Stimulated activated CD8-positive, alpha-beta memory T cell treated with anti-CD3 and anti-CD28 coated beads, Interleukin-4, amount 100 ng/mL, for 48 hours (primary cell): Measurements from ENCODE around the gene FAM228A.
"Not testable (repeated sequence)": the region's sequence is repeated elsewhere in the genome, so short reads cannot be mapped to it uniquely, and the experiment has no call there.

Source experiments
- DNase-seq: peaks from one replicate; pipeline ENCODE4 v3.0.0-alpha.2; 2020

The FAM228A gene

DNA sequence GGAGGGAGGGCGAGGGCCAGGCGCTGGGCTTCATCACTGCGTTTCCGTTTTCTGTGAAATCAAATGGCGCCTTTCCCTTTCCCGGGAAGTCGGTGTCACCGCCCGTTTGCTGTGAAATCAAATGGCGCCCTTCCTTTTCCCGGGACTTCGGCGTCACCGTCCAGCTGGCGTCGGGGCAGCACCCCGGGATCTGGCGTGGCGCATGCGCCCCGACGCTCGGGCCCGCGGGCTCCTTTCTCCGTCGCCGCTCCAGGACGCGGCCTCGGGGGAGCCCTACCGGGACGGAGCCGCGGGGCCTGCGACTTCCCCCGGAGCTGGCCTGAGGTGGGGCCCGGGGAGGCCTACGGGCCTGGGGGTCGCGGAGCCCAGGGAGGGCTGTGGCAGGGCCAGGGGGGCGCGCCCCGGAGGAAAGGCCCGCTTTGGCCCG, at the start of gene FAM228A:
Gene FAM228A (plus strand): TSS at position 203 of the 427 bp plus-strand sequence. CDS start 428 bp downstream, outside the sequence.
- DNase-seq = no peak

DNA sequence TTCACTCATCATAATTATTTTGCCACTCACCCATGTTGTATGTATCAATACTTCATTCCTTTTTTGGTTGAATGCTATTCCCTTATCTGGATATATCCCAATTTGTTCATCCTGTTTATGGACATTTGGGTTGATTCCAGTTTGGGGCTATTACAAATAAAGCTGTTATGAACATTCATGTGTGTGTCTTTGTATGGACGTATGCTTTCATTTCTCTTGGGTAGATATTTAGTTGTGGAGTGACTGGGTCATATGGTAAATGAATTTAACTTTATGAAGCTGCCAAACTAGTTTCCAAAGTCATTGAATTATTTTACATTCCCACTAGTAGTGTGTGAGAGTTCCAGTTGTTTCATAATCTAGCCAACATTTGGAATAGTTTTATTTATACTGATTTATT, 48.9 kb upstream of the FAM228A start:
- DNase-seq = no peak

GRCh38 chr2:24132543-24132942, 42.3 kb upstream of the FAM228A start:
- no peak for DNase-seq

- not testable (repeated sequence) for DNase-seq
Measured at GRCh38 chr2:24140305-24140704, 34.5 kb upstream of the FAM228A start.

DNA sequence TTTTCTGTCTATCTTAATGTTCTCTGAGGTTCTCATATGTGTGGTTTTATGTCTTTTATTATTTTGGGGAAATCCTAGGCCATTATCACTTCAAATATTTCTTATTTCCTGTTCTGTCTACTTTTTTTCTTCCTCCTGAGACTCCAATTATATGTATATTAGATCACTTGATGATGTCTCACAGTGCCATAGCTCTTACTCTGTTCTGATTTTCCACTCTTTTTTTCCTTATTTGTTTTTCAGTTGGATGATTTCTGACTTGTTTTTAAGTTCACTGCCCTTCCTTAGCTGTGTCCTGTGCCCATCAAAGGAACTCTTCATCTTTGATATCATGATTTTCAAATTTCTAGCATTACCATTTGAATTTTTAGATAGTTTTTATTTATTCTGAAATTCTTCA, 27.5 kb upstream of the FAM228A start:
- DNase-seq = no peak

GRCh38 chr2:24152413-24153197, 22.2 kb upstream of the FAM228A start:
- no peak for DNase-seq

DNA sequence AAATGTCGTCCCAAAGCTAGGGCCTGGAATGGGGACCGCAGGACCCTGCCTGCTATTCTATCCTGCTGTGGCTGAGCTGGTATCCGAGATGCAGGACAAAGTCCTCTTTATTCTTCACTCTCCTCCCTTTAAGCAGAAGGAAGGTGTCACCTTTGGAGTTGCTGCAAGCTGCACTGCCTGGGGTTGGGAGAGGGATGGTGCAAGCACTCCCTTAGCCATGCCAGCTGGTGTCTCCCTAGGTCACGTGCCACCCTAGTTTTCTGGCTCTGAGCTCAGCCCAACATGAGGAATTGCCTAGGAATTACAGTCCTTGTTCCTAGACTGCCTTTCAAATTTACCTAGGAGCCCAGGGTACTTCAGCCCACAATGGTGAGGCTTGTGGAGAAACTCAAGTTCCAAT, 21.4 kb upstream of the FAM228A start:
- DNase-seq = no peak

DNA sequence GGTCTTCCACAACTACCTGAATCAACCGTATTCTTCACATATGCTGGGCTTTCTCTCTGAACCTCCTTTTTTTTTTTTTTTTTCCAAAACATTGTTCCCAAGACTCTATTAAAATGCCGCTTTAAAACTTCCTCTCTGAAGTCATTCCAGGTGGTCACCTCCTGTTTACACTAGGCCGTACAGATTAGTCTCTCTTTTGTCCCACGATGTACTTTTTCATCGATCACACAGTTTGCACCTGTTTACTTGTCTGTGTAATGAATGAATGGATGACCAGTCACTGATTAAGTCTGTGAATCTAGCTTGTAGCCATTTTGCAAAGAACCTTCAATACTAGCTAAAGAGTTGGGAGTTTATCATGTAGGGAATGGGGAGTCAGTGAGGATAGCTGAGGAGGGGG, 16.7 kb upstream of the FAM228A start:
- no peak for DNase-seq

DNA sequence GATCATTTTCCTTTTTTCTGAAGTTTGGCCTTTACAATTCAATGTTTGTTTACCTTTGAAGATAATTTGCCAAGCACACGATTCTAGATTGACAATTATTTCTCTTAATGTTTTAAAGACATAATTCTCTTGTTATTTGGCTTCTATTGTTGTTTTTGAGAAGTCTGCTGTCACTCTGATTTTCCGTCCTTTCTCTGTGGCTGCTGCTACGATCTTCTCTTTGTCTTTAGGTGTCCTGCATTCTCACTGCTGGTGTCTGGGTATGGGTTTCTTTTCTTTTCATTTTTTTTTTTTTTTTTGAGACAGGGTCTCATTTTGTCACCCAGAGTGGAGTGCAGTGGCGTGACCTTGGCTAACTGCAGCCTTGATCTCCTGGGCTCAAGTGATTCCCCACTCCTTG, 15.1 kb upstream of the FAM228A start:
- no peak for DNase-seq

DNA sequence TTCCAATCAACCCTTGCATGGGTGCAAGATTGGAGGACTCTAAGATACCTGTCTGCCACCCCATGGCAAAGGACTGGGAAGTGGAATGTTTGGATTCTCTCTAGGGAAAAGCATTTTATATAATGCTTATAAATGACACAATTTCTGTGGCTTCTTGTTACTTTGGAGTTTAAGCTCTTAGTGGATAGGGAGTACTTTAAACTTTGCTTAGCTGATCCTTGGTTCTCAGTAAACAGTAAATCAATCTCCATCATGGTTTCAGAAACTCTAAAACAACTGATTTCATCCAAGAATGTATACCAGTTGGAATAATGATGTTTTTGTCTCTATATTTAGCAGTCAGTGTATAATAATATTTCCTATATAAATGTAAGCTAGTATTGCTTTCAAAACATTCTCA, 14.1 kb upstream of the FAM228A start:
- DNase-seq = no peak

- no peak for DNase-seq
Measured at GRCh38 chr2:24162494-24162893, 12.4 kb upstream of the FAM228A start.

- DNase-seq = no peak
Measured at GRCh38 chr2:24163186-24163585, 11.7 kb upstream of the FAM228A start.

DNA sequence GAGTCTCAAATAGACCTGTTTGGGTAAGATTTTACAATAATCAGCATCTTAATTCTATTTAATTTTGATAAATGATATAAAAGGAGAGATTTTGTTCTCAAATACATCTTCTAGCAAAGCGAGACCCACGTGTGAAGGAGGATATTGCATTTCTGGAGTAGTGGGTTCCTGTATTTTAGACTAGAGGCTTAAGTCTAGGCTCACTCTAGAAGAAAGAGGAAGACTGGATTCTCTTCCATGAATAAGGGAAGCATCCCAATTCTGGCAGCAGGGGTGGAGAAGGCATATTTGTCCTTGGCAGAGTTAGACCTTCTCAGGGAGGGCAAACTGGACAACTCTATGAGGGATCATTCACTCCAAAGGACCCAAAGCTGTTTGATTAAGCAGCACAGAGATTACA, 11.3 kb upstream of the FAM228A start:
- no peak for DNase-seq

GRCh38 chr2:24164416-24164973, 10.4 kb upstream of the FAM228A start:
- DNase-seq = peak; percentile 75

GRCh38 chr2:24169023-24169422, 5.8 kb upstream of the FAM228A start:
- no peak for DNase-seq

DNA sequence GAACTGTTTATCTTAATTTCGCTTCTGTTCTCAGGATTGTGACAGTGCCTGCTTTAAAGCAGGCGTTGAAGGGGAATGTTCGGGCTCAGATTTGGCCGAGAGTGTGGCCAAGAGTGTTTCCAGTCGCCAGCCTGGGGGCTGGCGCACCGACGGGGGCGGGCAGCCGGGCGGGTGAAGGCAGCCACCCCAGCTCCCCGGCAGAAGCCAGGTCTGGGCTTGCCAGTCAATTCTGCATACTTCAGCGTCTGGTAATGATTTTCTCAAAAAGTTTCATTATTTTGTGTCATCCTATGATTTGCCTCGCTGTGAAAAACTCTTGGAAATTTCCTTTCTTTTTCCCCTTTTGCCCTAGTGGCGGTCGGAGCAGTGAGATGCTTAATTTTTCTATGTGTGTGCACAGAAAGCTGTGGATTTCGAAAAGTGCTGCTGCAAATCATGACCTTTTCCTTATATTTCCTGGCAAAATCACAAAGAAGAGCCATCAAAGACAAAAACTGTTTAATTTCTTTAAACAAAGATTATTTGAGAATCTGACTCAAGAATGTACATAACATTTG, 856 bp downstream of the FAM228A start:
- no peak for DNase-seq

GRCh38 chr2:24176326-24176725, 1.5 kb downstream of the FAM228A start:
- DNase-seq = no peak

DNA sequence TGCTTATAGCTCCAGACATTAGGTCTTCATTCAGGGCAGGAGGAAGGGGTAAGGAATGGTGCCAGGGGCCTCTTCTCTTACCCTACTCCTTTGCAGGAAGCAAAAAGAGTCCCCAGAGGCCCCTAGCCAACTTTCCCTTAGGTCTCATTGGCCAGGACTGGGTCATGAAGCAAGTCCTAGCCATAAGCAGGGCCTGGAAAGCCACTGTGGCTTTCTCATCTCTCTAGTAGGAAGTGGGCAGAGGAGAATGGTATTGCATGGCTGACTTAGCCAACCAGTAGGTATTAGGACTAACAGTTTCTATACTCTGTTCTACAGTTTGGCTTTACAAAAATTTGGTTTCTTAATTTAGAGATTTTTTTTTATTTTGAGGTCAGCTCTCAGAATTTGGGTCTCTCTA, 4.8 kb downstream of the FAM228A start:
- DNase-seq = no peak

GRCh38 chr2:24181849-24182248, 7.0 kb downstream of the FAM228A start:
- DNase-seq = no peak

DNA sequence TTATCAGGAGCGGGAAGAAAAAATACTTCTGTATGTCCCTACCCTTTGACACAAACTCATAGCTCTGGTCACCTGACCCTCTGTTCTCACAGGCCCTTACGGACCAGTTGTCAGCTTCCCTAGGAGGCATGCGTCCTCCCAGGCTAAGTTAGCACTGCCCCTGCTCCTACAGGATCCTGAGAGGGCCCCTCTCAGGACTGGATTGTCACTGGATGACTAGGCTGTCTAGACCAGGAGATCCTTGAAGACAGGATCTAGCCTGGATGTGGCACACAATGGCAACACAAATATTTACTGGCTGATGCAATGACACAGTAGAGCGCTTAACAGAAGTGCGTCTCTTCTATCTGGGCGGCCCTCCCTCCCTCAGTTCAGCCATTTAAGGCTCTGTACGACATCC, 7.7 kb downstream of the FAM228A start:
- no peak for DNase-seq

DNA sequence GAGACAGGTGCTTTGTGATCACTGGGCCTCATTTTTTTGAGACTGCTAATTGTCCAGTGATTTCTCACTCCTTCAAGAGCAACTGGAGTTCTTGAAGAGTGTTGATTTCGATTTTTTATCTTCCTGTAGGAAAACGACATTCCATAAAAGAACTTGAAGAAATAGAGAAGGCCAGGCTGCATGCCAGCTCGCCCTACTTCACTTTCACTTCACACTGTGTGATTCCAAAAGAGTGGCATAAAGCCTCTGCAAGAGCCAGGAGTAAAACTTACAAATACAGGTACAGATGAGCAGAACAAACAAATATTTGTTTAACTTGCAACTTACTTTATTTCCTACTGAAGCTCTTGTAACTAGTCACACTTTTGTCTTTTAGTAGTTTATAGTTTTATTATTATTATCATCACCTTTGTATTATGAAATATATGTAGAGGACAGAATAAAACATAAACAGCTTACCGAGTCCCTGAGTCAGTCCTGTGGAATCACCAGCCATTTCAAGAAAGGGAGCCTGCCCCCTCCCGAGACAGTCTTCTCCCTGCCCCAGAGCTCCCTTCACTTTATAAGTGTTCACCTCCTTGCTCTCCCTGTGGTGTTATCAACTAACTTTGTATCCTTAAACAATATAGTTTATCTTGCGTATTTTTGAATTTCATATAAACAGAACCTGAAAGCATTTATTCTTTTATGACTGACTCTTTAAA, 8.7 kb downstream of the FAM228A start:
- no peak for DNase-seq

DNA sequence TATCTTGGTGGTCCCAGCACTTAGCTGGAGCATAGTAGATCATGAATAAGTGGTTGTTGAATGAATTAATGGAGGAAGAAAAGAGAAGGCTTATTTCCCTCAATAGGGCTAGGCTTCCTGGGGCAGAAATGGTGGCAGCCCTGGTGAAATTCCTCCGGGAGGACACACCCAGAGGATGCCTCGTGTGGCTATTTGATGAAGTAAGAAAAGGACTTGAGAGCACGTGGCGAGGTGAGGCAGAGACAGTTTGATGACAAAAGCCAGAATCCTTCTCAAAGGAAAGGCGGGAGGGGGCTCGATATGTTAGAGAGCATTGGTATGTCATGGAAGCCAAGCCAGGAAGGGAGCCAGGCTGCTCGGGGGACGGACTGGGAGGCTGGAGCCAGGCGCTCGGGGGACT, 14.7 kb downstream of the FAM228A start:
- DNase-seq = no peak

DNA sequence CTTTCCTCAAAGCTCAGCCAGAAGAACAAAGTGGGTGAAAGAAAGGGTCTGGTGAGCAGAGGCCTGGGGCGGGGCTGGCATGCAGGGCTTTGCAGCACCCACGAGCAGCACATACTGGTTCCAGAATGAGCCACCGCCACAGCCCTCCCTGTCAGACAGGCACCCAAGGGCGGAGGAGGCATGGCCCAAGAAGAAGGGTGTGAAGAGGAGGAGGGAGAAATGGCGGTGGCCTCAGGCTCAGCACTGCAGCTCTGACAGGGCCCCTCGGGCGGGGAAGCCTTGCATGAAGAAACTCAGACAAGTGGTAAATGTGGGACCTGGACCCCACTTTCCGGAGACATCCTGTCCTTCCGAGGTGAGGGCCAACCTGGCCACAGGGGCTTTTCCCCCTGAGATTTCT, 15.7 kb downstream of the FAM228A start:
- DNase-seq = no peak

GRCh38 chr2:24191156-24191555, 16.3 kb downstream of the FAM228A start:
- no peak for DNase-seq
